22Rv1 (cell line): ENCODE results near the gene TESK2.

Source experiments
- CTCF ChIP-seq: fragments of 450-650 bp; IDR thresholded peaks from 2 replicates; pipeline ENCODE4 v1.5.1; 2017; ENCODE audit warnings: mild to moderate bottlenecking
- ZFX ChIP-seq: fragments of 450-650 bp; IDR thresholded peaks from 2 replicates; pipeline ENCODE4 v1.6.1; 2017; ENCODE audit warnings: antibody characterized with exemption, borderline replicate concordance

DNA sequence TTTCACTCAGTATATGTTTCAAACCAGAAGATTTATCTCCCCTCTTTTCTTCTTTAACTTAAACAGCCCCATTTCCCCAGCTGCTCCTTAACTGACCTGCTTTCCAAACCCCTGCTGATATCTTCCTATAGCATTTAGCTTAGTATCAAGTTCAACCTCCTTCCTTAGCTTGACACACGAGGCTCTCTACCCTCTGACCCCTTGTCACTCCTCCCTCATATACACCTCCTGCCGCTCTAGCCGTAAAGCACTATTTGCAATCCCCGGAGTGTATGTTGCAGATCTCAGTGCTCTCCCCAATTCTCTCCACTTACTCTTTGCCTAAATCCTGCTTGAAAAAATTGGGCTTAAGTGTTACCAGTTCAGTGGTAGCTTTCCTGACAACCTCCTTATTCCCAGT, 45.9 kb upstream of the TESK2 start:
- no peak for TF ChIP-seq CTCF
- TF ChIP-seq ZFX: no peak
